ENCODE data around the gene GPER1. TPM values are rescaled to one million over a fixed set of nuclear protein-coding genes. Genes with fewer than 3 reads are reported as not detected.

Gene GPER1
- polyA plus RNA-seq, 1 experiment: 1.4 TPM

GRCh38 chr7:1054861-1055450 lies 33.0 kb upstream of the GPER1 start:
- Histone ChIP-seq H3K27me3 (ENCODE audit: control insufficient read depth, insufficient read depth, low read length) (no peaks in the 10 kb centered on the region), H3K9me3 (ENCODE audit: control insufficient read depth, insufficient read depth, low read length) (peaks cover 3% of the 10 kb centered on the region; the same call in 1 of the 2 replicates), H3K4me3 (ENCODE audit: low read depth, low read length) (no peak overlapping the region), H3K27ac (ENCODE audit: low read depth, low read length) (no peak overlapping the region)
- POLR2A ChIA-PET: no interaction called here
- no peak for TF ChIP-seq CTCF (IDR thresholded peaks at IDR 0.05; ENCODE audit: low read depth, low read length)
- CTCF ChIA-PET: interaction anchor here (3.3 kb wide), 1 partner anchor 11 kb away, joined by 16 read pairs; no protein-coding TSS in a partner anchor
- DNase-seq (ENCODE audit: low read depth, low spot score): peak; percentile 8

- Histone ChIP-seq H3K27ac (ENCODE audit: low read depth, low read length) (no peak overlapping the region), H3K4me3 (ENCODE audit: low read depth, low read length) (no peak overlapping the region), H3K27me3 (ENCODE audit: control insufficient read depth, insufficient read depth, low read length) (no peaks in the 10 kb centered on the region), H3K9me3 (ENCODE audit: control insufficient read depth, insufficient read depth, low read length) (peaks cover 3% of the 10 kb centered on the region; the same call in 1 of the 2 replicates)
- POLR2A ChIA-PET: no interaction called here
- TF ChIP-seq CTCF (IDR thresholded peaks at IDR 0.05; ENCODE audit: low read depth, low read length): no peak
- CTCF ChIA-PET: interaction anchor here (3.3 kb wide), 1 partner anchor 10 kb away, joined by 16 read pairs; no protein-coding TSS in a partner anchor
- DNase-seq (ENCODE audit: low read depth, low spot score): no peak
These were observed 32.4 kb upstream of the GPER1 start for GRCh38 chr7:1055491-1055955.

- TF ChIP-seq CTCF (IDR thresholded peaks at IDR 0.05; ENCODE audit: low read depth, low read length): no peak
- Histone ChIP-seq H3K4me3 (ENCODE audit: low read depth, low read length) (no peak overlapping the region), H3K9me3 (ENCODE audit: control insufficient read depth, insufficient read depth, low read length) (peaks cover 3% of the 10 kb centered on the region; the same call in 1 of the 2 replicates), H3K27ac (ENCODE audit: low read depth, low read length) (no peak overlapping the region), H3K27me3 (ENCODE audit: control insufficient read depth, insufficient read depth, low read length) (no peaks in the 10 kb centered on the region)
- ChIA-PET CTCF (interaction anchor here (0.5 to 3.3 kb wide), 2 partner anchors 10 to 116 kb away, joined by 3 to 16 read pairs; no protein-coding TSS in a partner anchor), POLR2A (no interaction called here)
- no peak for DNase-seq (ENCODE audit: low read depth, low spot score)
These were observed 31.7 kb upstream of the GPER1 start for GRCh38 chr7:1055956-1056784.

- no peak for TF ChIP-seq CTCF (IDR thresholded peaks at IDR 0.05; ENCODE audit: low read depth, low read length)
- peaks cover 3% of the 10 kb centered on the region; the same call in 1 of the 2 replicates for H3K9me3 ChIP-seq (ENCODE audit: control insufficient read depth, insufficient read depth, low read length)
- POLR2A ChIA-PET: no interaction called here
- CTCF ChIA-PET: interaction anchor here (3.3 kb wide), 1 partner anchor 9 kb away, joined by 16 read pairs; no protein-coding TSS in a partner anchor
- H3K4me3 ChIP-seq (ENCODE audit: low read depth, low read length): no peak overlapping the region
- no peak for DNase-seq (ENCODE audit: low read depth, low spot score)
- H3K27me3 ChIP-seq (ENCODE audit: control insufficient read depth, insufficient read depth, low read length): no peaks in the 10 kb centered on the region
- H3K27ac ChIP-seq (ENCODE audit: low read depth, low read length): no peak overlapping the region
These were observed 31.0 kb upstream of the GPER1 start for GRCh38 chr7:1056785-1057410.

All from AG04450 (cell line).